GM21576 (cell line): ENCODE results near the gene CYP1A2.

Experiments
- ATAC-seq: cut with Tn5 transposase; IDR thresholded peaks from one replicate; pipeline ENCODE4 v1.9.1; 2021; ENCODE audit warnings: mild to moderate bottlenecking, moderate library complexity; ENCODE audit not compliant: unreplicated experiment

CYP1A2 gene

DNA sequence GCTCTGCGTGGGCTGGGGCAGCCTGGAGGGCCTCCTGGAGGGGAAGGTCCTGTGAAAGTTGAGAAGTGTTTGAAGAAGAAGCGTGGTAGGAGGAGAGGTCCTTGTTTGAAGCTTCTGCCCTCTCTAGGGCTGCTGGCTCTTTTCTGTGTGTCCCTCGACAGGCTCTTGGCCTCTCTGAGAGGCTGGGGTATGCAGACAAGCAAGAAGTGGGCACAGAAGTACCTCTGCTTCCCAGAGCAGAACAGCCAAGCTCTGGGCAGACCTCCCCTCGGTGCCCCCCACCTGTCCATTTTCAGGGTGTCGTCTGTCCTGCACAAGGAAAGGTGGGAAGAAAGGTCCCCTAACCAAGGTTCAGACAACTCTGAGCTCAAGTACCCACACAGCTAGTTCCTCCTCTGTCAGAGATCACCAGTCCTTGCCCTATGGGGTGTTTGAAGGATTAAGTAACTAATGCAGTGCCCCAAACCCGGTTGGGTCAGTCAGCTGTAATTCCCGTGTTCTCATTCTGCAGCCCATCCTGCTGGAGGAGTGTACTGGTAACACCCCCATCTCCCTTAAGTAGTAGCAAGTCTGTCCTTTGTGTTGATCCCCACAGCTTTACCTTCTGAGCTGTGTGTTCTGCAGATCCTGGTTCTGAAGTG is 39.5 kb downstream of the CYP1A2 start:
- ATAC-seq: no peak

DNA sequence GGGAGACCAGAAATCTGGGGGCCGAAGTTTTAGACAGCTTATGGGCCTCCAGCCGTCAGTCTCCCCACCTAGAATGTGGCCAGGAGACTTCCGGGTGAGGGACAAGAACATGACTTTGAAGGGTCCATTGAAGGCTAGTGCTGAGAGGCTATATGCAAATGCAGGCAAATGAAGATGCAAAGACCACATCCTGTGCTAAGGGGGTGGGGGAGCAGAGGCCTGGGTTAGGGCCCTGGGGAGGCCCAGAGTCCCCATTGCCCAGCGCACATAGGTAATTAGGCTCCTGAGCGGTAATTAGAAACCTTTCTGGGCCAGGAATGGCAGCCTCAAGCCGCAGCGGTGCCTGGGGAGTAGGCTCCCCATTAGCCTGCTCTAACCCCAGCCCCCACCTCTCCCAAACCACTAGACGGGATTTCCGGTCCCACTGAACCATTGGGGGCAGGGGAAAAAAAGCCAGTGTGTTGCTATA is 40.1 kb downstream of the CYP1A2 start:
- ATAC-seq: no peak

DNA sequence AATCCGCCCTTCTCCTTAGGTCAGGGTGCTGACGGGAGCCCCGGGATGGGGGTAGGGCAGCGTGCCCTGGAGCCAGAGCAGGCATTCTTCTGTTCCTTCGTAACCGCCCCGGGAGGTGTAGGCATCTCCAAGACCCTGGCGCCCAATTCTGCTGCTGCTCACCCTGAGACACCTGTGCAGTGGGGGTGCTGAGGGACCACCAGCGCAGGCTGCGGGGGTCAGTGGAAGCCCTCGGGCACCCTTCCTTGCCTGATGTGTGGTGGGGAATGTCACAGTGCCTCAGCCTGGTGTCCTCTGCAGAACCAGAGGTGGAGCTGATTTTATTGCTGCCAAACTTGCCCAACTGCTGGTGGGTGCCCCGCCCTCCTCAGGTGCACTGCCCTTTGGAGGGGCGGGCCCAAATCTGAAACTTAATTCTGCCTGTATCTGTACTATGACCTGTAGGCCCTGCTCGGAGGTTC is 40.6 kb downstream of the CYP1A2 start:
- no peak for ATAC-seq

DNA sequence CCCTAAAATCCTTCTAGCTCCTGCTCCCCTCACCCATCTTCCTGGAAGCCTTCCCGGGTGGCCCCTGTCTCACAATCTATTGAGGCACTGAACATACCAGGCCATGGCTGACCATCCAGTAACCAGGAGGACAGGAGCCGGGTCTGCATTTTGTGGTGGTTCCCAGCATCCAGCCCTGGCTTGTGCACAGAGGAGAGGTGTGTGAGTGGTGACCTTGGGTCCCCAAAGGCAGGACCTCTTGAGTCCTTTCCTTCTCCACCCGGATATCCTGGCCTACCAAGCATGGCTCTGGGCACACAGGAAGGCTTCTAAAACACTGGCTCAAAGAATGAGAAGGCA is 41.1 kb downstream of the CYP1A2 start:
- no peak for ATAC-seq

DNA sequence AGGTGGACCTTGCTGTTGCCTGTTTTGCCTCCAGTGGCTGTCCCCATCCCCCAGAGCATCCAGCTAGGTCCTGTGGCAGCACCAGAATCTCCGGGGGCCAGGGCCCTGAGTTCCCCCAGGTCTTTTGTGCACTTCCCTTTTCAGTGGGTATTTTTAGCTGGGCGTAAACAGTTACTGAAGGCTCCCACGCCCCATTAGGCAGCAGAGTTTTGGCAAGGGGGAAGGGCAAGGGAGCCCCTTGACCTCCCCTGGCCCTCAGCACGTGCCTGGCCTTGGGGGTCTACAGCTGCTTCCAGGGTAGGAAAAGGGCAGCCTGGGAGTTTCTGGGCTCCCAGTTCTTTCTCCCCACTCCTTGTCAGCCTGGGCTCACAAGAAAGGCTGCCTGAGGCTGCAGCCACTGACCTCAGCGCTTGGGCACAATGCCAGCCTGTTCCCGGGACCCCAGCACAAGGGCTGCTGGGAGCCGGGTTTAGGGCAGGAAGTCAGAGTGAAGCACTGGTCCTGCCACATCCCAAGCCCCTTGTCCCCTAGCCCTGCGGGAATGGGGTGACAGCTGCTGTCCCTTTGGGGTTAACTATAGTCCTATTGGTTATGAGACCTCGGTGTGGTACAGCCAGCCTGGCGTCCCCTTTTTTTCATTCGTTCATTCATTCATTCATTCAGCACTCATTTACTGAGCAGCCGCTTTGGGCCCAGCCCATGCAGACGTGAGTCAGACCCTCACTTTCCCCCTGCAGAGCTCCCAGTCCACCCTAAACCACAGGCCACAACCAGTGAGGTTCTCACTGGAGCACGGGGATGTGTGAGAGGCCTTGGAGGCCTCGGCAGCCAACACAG is 41.7 kb downstream of the CYP1A2 start:
- no peak for ATAC-seq

DNA sequence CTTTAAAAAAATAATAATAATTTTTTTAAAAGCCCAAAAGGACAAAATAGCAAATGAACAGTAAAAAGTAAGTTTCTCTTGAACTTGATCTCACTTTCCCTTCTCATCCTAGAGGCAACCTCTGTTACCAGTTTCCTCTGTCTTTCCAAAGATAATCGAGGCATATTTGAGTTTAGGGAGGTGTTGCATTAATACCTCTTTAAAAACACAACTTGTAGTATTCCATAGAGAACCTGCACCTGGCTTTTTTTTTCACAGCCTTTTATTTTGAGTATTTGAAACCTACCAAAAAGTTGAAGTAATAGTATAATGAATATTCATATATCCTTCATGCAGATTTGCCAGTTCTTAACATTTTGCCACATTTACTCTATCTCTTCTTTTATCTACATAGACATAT is 42.4 kb downstream of the CYP1A2 start:
- ATAC-seq: no peak

DNA sequence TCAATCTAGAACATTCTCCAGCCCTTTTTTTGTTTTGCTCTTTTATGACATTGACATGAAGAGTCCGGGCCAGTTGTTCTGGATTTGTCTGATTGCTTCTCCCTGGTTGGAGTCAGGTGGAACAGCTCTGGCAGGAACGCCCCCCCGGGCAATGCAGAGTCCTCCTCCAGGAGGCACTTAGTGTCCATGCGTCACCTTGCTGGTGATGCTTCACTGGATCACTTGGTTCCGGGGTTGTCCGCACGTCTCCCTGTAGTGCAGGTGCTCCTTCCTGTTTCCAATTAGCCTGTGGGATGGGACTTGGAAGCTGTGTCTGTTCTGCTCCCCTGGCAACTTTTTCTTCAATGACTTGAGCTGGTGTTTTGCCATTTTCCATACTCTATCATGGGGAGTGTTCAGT is 43.0 kb downstream of the CYP1A2 start:
- ATAC-seq: no peak

DNA sequence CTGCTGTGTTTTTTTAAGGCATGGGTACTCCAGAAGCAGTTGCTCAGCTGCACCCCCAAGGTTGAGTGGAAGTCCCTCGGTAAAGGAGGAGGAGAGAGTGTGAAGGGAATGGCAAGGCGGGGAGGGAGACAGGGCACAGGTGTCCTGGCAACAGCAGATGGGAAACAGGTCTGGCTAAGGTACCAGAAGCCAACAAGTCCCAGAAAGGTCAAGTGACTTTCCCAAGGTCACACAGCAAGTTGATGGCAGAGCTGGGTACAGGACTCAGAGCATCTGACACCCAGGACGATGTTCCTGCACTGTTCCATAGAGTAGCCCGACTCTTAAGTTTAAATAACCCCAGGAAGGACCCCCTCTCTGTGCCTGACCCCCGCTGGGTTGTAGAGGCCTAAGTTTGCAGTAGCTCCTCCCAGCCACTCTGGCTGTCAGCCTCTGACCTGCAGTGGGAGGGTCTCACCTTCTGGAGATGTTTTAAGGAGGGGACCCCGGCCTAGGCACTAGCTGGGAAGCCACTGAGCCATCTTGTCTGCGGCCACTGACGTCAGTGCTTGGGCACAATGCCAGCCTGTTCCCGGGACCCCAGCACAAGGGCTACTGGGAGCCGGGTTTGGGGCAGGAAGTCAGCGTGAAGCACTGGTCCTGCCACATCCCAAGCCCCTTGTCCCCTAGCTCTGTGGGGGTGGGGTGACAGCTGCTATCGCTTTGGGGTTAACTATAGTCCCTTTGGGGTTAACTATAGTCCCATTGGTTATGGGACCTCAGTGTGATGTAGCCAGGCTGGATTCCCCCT is 43.8 kb downstream of the CYP1A2 start:
- no peak for ATAC-seq

DNA sequence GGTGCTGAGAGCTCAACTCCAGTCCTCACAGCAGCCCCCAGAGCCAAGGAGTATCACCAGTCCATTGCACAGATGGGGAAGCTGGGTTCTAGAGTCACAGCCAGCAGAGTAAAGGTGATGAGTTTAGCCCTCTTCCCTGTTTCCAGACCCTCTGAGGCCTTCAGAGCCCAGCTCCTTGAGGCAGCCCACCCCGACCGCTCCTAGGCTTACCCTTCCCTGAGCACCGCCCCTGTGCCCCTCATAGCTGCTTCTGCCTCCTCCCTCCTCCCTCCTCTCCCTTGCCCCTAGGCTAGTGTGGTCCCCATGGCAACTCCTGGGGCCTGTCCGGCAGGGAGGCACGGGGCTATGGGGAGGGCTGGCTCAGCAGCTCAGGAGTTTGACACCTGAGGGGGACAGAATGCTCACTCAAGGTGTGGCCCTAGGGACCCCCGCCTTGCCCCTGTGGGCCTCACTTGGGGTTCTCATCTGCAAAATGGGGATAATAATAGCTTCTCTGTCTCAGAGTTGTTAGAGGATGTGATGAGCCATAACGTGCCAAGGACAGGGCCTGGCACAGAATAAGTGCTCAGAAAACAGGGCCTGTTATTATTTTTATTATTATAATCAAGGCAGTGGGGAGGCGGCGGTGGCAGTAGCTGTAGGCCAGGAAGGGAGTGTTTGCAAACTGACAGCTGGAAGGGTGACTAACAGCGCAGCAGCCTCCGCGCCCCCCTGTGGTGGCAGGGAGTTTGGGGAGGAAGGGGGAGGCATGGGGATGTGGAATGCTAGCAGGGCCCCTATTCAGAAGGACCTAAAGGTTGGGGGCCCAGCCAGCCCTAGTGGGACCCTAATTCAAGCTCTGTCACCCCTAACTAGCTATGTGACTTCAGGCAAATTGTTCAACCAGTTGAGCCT is 44.7 kb downstream of the CYP1A2 start:
- no peak for ATAC-seq

DNA sequence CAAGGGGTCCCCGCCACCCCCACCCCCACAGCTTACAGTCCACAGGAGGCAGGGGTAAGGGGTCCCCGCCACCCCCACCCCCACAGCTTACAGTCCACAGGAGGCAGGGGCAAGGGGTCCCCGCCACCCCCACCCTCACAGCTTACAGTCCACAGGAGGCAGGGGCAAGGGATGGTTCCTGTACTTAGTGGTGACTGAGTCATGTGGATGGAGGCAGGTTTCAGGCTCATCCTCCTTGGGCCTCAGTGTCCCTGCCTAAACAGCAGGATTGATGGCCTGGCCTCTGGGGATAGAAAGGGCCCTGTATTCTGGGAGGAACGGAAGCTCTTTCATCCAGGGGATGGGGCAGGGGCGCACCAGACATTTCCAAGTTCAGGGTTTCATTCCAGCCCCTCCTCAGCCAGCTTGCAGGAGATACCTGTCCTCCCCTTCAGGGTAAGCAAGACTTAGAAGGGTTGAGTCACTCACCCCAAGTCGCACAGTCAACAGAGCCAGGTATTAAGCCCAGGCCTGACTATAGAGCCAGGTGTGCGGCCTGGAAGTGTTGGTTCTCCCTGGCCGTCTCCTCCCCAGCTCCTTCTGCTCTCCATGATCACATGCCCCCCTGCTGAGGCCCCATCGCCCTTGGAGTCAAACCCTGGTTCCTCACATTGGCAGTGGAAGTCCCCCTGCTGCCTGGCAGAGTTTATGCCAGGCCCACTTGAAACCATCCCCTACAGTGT is 45.8 kb downstream of the CYP1A2 start:
- ATAC-seq: no peak

DNA sequence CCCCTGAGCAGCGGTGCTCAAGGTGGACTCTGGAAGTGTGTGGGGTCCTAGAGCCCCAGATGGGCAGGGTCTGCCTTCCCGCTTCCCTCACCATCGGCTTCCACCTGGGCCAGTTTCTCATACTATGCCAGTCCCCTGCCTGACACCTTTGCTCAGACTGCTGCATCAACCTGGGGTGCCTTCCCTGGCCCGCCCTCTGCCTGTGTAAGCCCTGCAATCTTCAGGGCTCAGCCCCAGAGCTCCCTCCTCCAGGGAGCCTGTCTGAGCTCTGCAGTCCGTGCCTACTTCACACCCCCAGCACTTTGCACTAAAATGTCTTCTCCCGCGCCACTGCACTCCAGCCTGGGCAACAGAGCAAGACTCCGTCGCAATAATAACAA is 46.3 kb downstream of the CYP1A2 start:
- no peak for ATAC-seq

DNA sequence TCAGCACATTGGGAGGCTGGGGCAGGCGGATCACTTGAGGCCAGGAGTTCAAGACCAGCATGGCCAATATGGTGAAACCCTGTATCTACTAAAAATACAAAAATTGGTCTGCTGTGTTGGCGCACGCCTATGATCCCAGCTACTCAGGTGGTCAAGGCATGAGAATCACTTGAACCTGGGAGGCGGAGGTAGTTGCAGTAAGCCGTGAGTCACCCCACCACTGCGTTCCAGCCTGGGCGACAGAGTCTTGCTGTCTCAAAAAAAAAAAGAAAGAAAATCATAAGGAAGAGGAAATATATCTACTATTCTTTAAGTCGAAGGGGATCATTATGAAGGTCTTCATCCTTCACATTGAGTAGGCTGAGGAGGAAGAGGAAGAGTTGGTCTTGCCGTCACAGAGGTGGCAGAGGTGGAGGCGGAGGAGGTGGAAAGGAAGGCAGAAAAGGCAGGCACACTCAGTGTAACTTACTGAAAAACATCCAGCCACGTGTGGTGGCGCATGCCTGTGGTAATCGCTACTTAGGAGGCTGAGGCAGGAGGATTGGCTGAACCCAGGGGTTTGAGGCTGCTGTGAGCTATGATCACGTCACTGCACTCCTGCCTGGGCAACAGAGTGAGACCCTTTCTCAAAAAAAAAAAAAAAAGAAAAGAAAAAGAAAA is 47.5 kb downstream of the CYP1A2 start:
- no peak for ATAC-seq

DNA sequence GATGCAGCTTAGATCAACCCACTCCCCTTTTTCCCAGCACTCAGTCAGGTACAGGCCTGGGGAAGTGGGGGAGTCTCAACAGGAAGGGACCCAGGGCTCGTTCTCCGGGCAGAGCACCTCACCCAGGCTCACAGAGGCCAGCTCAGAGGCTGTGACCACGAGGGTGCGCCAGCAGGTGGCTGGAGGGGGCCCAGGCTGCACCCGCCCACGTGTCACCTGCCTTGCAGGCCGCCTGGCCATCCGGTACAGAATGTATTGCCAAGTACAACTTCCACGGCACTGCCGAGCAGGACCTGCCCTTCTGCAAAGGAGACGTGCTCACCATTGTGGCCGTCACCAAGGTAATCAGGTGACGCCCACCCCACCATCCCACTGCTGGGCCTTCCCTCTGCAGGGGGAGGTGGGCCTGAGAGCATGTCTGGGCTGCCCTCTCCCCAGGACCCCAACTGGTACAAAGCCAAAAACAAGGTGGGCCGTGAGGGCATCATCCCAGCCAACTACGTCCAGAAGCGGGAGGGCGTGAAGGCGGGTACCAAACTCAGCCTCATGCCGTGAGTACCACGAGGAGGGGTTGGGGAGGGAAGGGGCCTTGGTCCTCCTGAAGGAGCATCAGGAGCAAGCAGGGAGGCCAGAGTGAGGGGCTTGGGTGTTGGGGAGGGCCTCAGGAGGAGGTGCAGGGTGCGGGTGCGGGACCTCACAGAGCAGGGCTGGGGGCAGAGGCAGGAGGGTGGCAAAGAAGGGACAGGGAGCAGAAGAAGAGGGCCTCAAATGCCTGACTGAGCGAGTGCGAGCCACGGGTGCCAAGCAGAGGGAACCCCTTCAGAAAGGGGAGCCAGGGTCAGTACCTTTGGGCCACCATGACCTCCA is 50.0 kb downstream of the CYP1A2 start:
- ATAC-seq: no peak

DNA sequence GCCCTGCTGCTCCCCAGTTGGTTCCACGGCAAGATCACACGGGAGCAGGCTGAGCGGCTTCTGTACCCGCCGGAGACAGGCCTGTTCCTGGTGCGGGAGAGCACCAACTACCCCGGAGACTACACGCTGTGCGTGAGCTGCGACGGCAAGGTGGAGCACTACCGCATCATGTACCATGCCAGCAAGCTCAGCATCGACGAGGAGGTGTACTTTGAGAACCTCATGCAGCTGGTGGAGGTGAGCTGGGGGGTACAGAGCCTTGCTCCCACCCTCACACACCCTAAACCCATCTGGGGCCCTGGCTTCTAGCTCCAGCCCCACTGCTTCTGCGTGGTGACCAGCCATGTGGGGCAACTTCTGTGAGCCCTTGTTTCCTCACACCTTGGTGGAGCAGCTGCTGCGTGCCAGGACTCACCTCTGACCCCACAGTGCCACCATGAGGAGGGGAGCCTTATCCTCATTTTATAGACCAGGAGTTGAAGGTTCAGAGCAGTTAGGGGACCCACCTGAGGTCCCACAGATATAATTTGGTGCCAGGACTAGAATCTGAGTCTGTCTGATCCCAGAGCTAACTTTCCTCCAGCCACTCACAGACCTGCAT is 50.7 kb downstream of the CYP1A2 start:
- ATAC-seq: peak; percentile 15

DNA sequence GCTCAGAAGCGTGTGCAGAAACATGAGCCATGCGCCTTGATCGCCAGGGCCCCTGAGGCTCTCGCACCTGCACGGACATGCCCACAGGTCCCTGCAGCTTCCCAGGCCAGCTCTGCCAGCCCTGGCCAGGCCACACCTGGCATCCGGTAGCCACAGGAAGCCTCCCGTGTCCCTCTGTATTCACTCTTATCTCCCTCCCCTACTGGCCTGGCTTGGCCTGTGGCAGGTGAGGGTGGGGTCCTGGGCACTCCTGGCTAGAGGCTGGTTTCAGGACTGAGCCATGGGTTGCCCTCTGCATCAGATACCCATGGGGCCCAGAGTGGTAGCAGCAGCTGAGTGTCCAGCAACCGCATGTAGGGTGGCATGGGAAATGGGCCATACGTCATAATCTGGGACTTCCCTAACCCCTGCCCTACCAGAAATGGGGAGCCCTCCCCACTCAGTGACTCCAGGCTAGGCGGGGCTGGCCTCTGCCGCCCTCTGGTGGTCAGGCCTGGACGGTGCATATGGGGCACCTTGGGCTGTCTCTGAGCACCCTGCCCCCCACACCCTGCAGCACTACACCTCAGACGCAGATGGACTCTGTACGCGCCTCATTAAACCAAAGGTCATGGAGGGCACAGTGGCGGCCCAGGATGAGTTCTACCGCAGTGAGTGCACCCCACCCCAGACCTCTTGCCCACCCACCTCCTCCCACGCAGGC is 51.4 kb downstream of the CYP1A2 start:
- peak; percentile 67 for ATAC-seq

DNA sequence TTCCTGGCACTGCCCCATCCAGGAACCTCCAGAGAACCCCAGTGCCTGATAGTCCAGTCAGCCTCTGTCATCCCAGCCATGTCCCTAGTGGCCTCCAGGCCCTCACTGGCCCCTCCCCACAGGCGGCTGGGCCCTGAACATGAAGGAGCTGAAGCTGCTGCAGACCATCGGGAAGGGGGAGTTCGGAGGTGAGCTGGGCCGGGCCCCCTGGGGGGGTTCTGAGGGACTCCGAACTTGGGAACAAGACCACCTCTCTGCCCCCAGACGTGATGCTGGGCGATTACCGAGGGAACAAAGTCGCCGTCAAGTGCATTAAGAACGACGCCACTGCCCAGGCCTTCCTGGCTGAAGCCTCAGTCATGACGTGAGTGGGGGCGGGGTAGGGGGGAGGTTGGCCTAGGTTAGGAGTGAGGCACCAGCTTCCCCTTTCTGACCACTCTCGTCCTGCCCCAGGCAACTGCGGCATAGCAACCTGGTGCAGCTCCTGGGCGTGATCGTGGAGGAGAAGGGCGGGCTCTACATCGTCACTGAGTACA is 52.0 kb downstream of the CYP1A2 start:
- ATAC-seq: no peak

DNA sequence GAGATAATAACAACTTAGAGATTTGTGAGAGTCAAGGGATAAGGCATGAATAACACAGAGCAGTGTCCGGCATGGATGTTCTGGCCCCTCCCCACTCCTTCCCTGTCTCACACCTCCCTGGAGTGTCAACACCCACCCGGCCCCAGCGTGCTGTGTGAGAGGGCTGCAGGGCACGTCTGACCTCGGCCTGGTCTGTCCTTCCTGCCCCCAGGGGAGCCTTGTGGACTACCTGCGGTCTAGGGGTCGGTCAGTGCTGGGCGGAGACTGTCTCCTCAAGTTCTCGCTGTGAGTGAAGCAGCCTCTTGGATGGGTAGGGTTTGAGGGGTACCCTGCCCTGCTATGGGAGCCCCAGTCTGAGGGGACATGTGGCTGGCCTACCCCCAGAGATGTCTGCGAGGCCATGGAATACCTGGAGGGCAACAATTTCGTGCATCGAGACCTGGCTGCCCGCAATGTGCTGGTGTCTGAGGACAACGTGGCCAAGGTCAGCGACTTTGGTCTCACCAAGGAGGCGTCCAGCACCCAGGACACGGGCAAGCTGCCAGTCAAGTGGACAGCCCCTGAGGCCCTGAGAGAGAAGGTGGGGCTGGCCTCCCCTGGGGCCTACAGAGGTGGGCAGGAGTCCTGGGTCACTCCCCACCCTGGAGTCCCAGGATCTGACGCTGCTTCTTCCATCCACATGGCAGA is 52.8 kb downstream of the CYP1A2 start:
- no peak for ATAC-seq
